MCF 10A (cell line): ENCODE measurements around the gene ARHGEF16. TPM values are rescaled to one million over a fixed set of nuclear protein-coding genes. Genes with fewer than 3 reads are reported as not detected.
A peak's percentile ranks its signal among the peaks of the same experiment; 100 is the strongest.

Source experiments
- BruUV-seq: library from RNA; stranded (reverse); fragments of 400-500 nt; replicated peaks from 2 replicates; lab custom pipeline; 2021; lab: Mats Ljungman, UMichigan
- CTCF ChIA-PET: fragments of 300-600 bp; sonication (Branson Sonifier 250); formaldehyde crosslinking; extraction: SDS; loops from one replicate; lab custom pipeline; 2021; ENCODE audit warnings: antibody characterized with exemption, inconsistent platforms; lab: Yijun Ruan, JAX
- POLR2A ChIA-PET: fragments of 300-600, 350-650 bp; sonication (Branson Sonifier 250); formaldehyde crosslinking; extraction: SDS; loops from one replicate; lab custom pipeline; 2020; ENCODE audit warnings: antibody characterized with exemption, inconsistent platforms; lab: Yijun Ruan, JAX
- DNase-seq: peaks from one replicate; pipeline ENCODE4 v3.0.0-alpha.2; 2018; ENCODE audit not compliant: unreplicated experiment
- H3K27ac Mint-ChIP-seq: one replicate; pipeline ENCODE4 v1.8.0; 2022; ENCODE audit warnings: mild to moderate bottlenecking, low read depth, mixed read lengths; ENCODE audit not compliant: unreplicated experiment
- H3K27me3 Mint-ChIP-seq: one replicate; pipeline ENCODE4 v1.8.0; 2022; ENCODE audit warnings: mixed read lengths; ENCODE audit not compliant: insufficient read depth, unreplicated experiment
- H3K36me3 Mint-ChIP-seq: one replicate; pipeline ENCODE4 v1.8.0; 2022; ENCODE audit warnings: mild to moderate bottlenecking, moderate library complexity, mixed read lengths; ENCODE audit not compliant: insufficient read depth, unreplicated experiment
- H3K4me1 Mint-ChIP-seq: one replicate; pipeline ENCODE4 v1.8.0; 2022; ENCODE audit warnings: mixed read lengths; ENCODE audit not compliant: insufficient read depth, unreplicated experiment
- H3K4me3 Mint-ChIP-seq: one replicate; pipeline ENCODE4 v1.8.0; 2022; ENCODE audit warnings: mild to moderate bottlenecking, moderate library complexity, mixed read lengths; ENCODE audit not compliant: unreplicated experiment
- H3K9me3 Mint-ChIP-seq: one replicate; pipeline ENCODE4 v1.8.0; 2022; ENCODE audit warnings: mixed read lengths; ENCODE audit not compliant: unreplicated experiment
- CTCF ChIP-seq: fragments of 200-600 bp; IDR thresholded peaks from one replicate; pipeline ENCODE4 v1.8.0; 2022; ENCODE audit warnings: antibody characterized with exemption, mild to moderate bottlenecking; ENCODE audit not compliant: unreplicated experiment
- intact Hi-C: fragments of 100-400 bp; cut with micrococcal nuclease; formaldehyde crosslinking; loops from 2 replicates; pipeline ENCODE4 v1.14.1; 2022
- total RNA-seq: library from RNA; stranded (reverse); gene quantifications from 2 replicates; pipeline ENCODE4 v1.2.3, GENCODE V29; 2022

ARHGEF16 gene
- total RNA-seq, 1 experiment from 2014 or later = 8.6 TPM

- H3K27me3 Mint-ChIP-seq = no peaks in the 10 kb centered on the region
- H3K36me3 Mint-ChIP-seq = peaks cover 2% of the 10 kb centered on the region
- no peak for DNase-seq
- H3K27ac Mint-ChIP-seq = no peak overlapping the region
- CTCF ChIA-PET = no interaction called here
- no peaks in the 10 kb centered on the region for H3K4me1 Mint-ChIP-seq
- no peaks in the 10 kb centered on the region for H3K9me3 Mint-ChIP-seq
- POLR2A ChIA-PET = no interaction called here
- intact Hi-C loops = no loop called here
- no TSS peak for BruUV-seq
- no peak for TF ChIP-seq CTCF
- no peak overlapping the region for H3K4me3 Mint-ChIP-seq
Observed at GRCh38 chr1:3511856-3512255, 57.4 kb downstream of the ARHGEF16 start.

DNA sequence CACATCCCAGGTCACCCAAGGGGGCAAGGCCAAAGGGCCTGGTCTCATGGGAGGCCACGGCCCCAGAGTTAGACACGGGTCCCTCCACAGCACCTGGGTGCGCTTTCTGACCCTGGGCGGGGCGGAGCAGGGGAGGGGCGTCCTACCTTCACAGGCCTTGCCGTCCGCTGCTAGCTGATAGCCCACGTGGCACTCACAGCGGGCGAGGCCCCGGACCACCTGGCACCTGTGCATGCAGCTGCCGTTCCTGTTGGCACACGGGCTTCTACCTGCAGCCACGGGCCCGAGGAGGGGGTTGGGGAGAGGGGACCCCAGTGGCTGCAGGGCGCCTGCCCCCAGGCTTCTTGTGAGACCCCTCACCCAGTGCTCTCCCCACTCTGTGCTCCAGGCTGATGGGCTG lies 59.9 kb downstream of the ARHGEF16 start:
- ChIA-PET CTCF (interaction anchor here (1.3 to 5.4 kb wide), 2 partner anchors 23 to 106 kb away, joined by 4 to 37 read pairs; no protein-coding TSS in a partner anchor), POLR2A (no interaction called here)
- no peaks in the 10 kb centered on the region for H3K4me1 Mint-ChIP-seq
- intact Hi-C loops = no loop called here
- no peaks in the 10 kb centered on the region for H3K27me3 Mint-ChIP-seq
- H3K4me3 Mint-ChIP-seq = no peak overlapping the region
- DNase-seq = no peak
- no peaks in the 10 kb centered on the region for H3K9me3 Mint-ChIP-seq
- BruUV-seq = no TSS peak
- H3K36me3 Mint-ChIP-seq = no peaks in the 10 kb centered on the region
- H3K27ac Mint-ChIP-seq = no peak overlapping the region
- TF ChIP-seq CTCF = no peak

- no peak for DNase-seq
- no TSS peak for BruUV-seq
- Mint-ChIP-seq H3K27ac (peak overlapping the region; percentile 46), H3K4me3 (no peak overlapping the region), H3K36me3 (no peaks in the 10 kb centered on the region), H3K9me3 (no peaks in the 10 kb centered on the region), H3K27me3 (no peaks in the 10 kb centered on the region), H3K4me1 (no peaks in the 10 kb centered on the region)
- no peak for TF ChIP-seq CTCF
- intact Hi-C loops = no loop called here
- POLR2A ChIA-PET = no interaction called here
- CTCF ChIA-PET = interaction anchor here (1.3 to 5.4 kb wide), 3 partner anchors 24 to 105 kb away, joined by 4 to 37 read pairs (median 7); no protein-coding TSS in a partner anchor
Observed at GRCh38 chr1:3515272-3515671, 60.8 kb downstream of the ARHGEF16 start.

DNA sequence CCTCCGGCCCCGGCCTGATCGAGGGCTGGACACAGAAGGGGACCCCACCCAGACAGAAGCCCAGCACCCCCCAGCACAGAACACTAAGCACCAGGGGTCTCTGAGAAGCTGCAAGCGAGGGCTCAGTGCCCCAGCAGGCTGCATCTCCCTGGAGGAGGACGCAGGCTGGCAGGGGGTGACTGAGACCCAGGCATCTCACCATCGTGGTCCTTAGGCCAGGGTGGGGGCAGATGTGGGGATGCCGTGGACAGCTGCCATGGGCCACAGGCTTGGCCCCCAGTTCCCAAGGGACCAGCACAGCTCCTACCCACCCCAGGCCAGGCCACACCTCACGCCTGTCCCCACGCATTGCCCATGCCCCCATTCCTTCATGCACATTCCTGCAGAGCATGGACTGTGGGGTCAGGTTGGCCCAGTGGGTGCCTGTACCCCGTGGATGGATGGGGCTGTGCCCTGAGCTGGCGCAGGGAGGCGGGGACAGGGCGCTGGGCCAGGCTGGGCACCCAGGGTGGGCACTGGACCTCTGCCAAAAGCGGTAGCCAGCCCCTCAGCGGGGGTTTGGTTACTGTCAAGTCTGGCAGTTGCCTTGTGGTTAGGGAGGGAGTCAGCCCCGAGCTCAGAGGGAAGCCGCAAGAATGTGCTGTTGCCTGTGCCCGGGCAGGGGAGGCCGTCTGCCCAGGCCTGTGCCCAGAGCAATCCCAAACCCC lies 61.5 kb downstream of the ARHGEF16 start:
- no TSS peak for BruUV-seq
- POLR2A ChIA-PET = interaction anchor here (0.6 kb wide), 1 partner anchor 107 kb away, joined by 4 read pairs; no protein-coding TSS in a partner anchor
- Mint-ChIP-seq H3K27me3 (no peaks in the 10 kb centered on the region), H3K9me3 (no peaks in the 10 kb centered on the region), H3K4me3 (no peak overlapping the region), H3K36me3 (no peaks in the 10 kb centered on the region), H3K27ac (peak overlapping the region; percentile 46), H3K4me1 (no peaks in the 10 kb centered on the region)
- no peak for TF ChIP-seq CTCF
- CTCF ChIA-PET = interaction anchor here (1.7 to 5.4 kb wide), 2 partner anchors 99 to 104 kb away, joined by 7 to 37 read pairs; no protein-coding TSS in a partner anchor
- peak; percentile 46 for DNase-seq
- intact Hi-C loops = no loop called here
